Stomach (tissue), 4 donors: ENCODE data around the gene DPP10.

ENCODE experiments used
- EP300 ChIP-seq: sonication (generic); formaldehyde crosslinking; IDR thresholded peaks from one replicate; pipeline ENCODE4 v1.6.1; 2017; ENCODE audit warnings: antibody characterized with exemption
- POLR2A ChIP-seq, 4 donors: fragments of 450-650 bp; IDR thresholded peaks; one replicate each; pipeline ENCODE4 v1.6.1; 2016; ENCODE audit warnings: antibody characterized with exemption in 4 of 4, control low read depth in 2 of 4, mild to moderate bottlenecking in 1 of 4, moderate library complexity in 1 of 4
- POLR2AphosphoS5 ChIP-seq, 3 donors: sonication (generic); formaldehyde crosslinking; IDR thresholded peaks; one replicate each; pipeline ENCODE4 v1.6.1; 2016; ENCODE audit warnings: antibody characterized with exemption in 3 of 3
- TF ChIP-seq, protein P1 (sequence below), 7 experiments: fragments of 450-650 bp in 4 of 7; fragments of 200-600 bp in 3 of 7; sonication (generic) in 3 of 7; IDR thresholded peaks; one replicate each; pipeline ENCODE4 v1.5.1; 2016 to 2019; ENCODE audit warnings: antibody characterized with exemption in 7 of 7, control low read depth in 2 of 7, mild to moderate bottlenecking in 1 of 7

DNA sequence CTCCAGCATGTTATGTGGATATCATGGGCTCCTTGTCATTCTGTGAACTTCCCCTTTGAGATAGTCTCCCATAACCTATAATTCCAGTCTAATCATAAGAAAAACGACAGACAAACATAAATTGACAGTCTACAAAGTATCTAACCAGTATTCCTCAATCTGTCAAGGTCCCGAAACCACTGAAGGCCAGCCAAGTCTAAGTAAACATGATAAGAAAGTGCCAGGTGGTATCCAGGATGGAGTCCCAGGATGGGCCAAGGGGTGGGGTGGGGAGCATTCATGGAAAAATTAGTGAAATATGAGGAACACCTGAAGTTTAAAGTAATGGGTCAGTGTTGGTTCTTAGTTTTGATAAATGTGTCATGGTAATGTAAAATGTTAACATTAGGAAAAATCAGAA is 355.5 kb downstream of the DPP10 start:
- TF ChIP-seq, protein P1, sequence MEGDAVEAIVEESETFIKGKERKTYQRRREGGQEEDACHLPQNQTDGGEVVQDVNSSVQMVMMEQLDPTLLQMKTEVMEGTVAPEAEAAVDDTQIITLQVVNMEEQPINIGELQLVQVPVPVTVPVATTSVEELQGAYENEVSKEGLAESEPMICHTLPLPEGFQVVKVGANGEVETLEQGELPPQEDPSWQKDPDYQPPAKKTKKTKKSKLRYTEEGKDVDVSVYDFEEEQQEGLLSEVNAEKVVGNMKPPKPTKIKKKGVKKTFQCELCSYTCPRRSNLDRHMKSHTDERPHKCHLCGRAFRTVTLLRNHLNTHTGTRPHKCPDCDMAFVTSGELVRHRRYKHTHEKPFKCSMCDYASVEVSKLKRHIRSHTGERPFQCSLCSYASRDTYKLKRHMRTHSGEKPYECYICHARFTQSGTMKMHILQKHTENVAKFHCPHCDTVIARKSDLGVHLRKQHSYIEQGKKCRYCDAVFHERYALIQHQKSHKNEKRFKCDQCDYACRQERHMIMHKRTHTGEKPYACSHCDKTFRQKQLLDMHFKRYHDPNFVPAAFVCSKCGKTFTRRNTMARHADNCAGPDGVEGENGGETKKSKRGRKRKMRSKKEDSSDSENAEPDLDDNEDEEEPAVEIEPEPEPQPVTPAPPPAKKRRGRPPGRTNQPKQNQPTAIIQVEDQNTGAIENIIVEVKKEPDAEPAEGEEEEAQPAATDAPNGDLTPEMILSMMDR (IDR thresholded peaks at IDR 0.05) = no peak
- TF ChIP-seq POLR2A (IDR thresholded peaks at IDR 0.05) = no peak
- TF ChIP-seq POLR2AphosphoS5 (IDR thresholded peaks at IDR 0.05) = no peak
- no peak for TF ChIP-seq EP300
